GM12874 (cell line): Measurements from ENCODE around the gene GALNT10.

Experiments used
- CTCF ChIP-seq: IDR thresholded peaks from 2 replicates; pipeline ENCODE4 v1.5.1; 2011; ENCODE audit warnings: low read depth, mild to moderate bottlenecking, control low read depth, low read length, moderate library complexity; ENCODE audit not compliant: insufficient read depth

The GALNT10 gene

GRCh38 chr5:154411338-154411737, 220.8 kb downstream of the GALNT10 start:
- no peak for TF ChIP-seq CTCF

GRCh38 chr5:154412316-154412715, 221.8 kb downstream of the GALNT10 start:
- TF ChIP-seq CTCF: no peak

GRCh38 chr5:154412925-154413324, 222.4 kb downstream of the GALNT10 start:
- TF ChIP-seq CTCF: no peak

- no peak for TF ChIP-seq CTCF
Observed at GRCh38 chr5:154415114-154415513, 224.6 kb downstream of the GALNT10 start.

- no peak for TF ChIP-seq CTCF
Observed at GRCh38 chr5:154418344-154418820, 227.8 kb downstream of the GALNT10 start.

- TF ChIP-seq CTCF: no peak
Observed at GRCh38 chr5:154419236-154419635, 228.7 kb downstream of the GALNT10 start.

GRCh38 chr5:154421868-154422267, 231.3 kb downstream of the GALNT10 start:
- TF ChIP-seq CTCF: peak; percentile 39; the same call in 1 of the 2 replicates
